Nephron (organoid): Measurements from ENCODE around the gene JARID2.

Experiments
- H3K27ac Mint-ChIP-seq, 3 experiments: 2 replicates each; pipeline ENCODE4 v1.8.0; 2020; ENCODE audit warnings: mixed read lengths in 3 of 3, mild to moderate bottlenecking in 2 of 3, moderate library complexity in 1 of 3
- H3K27me3 Mint-ChIP-seq: 2 replicates; pipeline ENCODE4 v1.8.0; 2021; ENCODE audit warnings: low read depth, mild to moderate bottlenecking, moderate library complexity, mixed read lengths
- H3K36me3 Mint-ChIP-seq: 2 replicates; pipeline ENCODE4 v1.8.0; 2020; ENCODE audit warnings: low read depth, mixed read lengths
- H3K4me1 Mint-ChIP-seq: 2 replicates; pipeline ENCODE4 v1.8.0; 2020; ENCODE audit warnings: mixed read lengths
- H3K4me3 Mint-ChIP-seq, 3 experiments: 2 replicates each; pipeline ENCODE4 v1.8.0; 2020; ENCODE audit warnings: mild to moderate bottlenecking in 3 of 3, mixed read lengths in 3 of 3, moderate library complexity in 2 of 3
- H3K9me3 Mint-ChIP-seq: 2 replicates; pipeline ENCODE4 v1.8.0; 2020; ENCODE audit warnings: mixed read lengths
- CTCF ChIP-seq, 3 experiments: fragments of 200-600 bp; sonication (generic); IDR thresholded peaks; one replicate each; pipeline ENCODE4 v1.5.0; 2021; ENCODE audit warnings: antibody characterized with exemption in 3 of 3; ENCODE audit not compliant: unreplicated experiment in 3 of 3

The JARID2 gene

GRCh38 chr6:15234068-15234758 lies 11.7 kb upstream of the JARID2 start:
- Mint-ChIP-seq H3K27me3 (peaks cover 9% of the 10 kb centered on the region), H3K4me3 (no peak overlapping the region)
- TF ChIP-seq CTCF (IDR thresholded peaks at IDR 0.05; ENCODE audit: unreplicated experiment in 3 of 3) = no peak

GRCh38 chr6:15239616-15240364 lies 6.1 kb upstream of the JARID2 start:
- peak overlapping the region in 1 of 3 experiments; percentile 13 for H3K27ac Mint-ChIP-seq
- no peaks in the 10 kb centered on the region for H3K36me3 Mint-ChIP-seq
- no peaks in the 10 kb centered on the region for H3K9me3 Mint-ChIP-seq
- peaks cover 9% of the 10 kb centered on the region for H3K4me1 Mint-ChIP-seq
- peaks cover 6% of the 10 kb centered on the region for H3K27me3 Mint-ChIP-seq
- H3K4me3 Mint-ChIP-seq = no peak overlapping the region
- TF ChIP-seq CTCF (IDR thresholded peaks at IDR 0.05; ENCODE audit: unreplicated experiment in 3 of 3) = no peak

More at GRCh38 chr6:15234068-15234758, 11.7 kb upstream of the JARID2 start:
- Mint-ChIP-seq H3K4me1 (no peaks in the 10 kb centered on the region), H3K36me3 (no peaks in the 10 kb centered on the region), H3K9me3 (no peaks in the 10 kb centered on the region), H3K27ac (no peak overlapping the region)

DNA sequence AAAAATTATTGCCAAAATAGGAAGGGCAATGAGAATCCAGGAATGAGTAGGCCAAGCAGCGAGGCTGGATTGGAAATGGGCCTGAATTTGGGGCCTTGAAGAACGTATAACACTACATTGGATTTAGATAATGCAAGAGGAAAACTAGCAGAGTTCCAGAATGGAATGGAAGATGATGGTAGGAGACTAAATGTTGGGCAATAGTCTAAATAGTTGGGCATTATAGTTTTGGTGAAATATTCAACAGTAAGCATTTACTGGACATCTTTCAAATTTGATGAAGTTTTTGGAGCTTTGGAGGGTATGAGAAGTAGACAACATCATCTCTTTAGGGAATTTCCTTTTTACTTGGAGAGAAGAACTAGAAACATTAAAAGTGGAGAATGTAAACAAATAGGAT lies 3.4 kb upstream of the JARID2 start:
- Mint-ChIP-seq H3K27ac (no peak overlapping the region), H3K36me3 (no peaks in the 10 kb centered on the region), H3K4me1 (peaks cover 9% of the 10 kb centered on the region), H3K9me3 (no peaks in the 10 kb centered on the region), H3K4me3 (peak overlapping the region; percentile 10 to 54 (median 45)), H3K27me3 (no peaks in the 10 kb centered on the region)
- no peak for TF ChIP-seq CTCF (IDR thresholded peaks at IDR 0.05; ENCODE audit: unreplicated experiment in 3 of 3)

GRCh38 chr6:15242937-15243614 lies 2.8 kb upstream of the JARID2 start:
- no peaks in the 10 kb centered on the region for H3K9me3 Mint-ChIP-seq
- H3K4me1 Mint-ChIP-seq = peaks cover 9% of the 10 kb centered on the region
- no peaks in the 10 kb centered on the region for H3K27me3 Mint-ChIP-seq
- H3K36me3 Mint-ChIP-seq = no peaks in the 10 kb centered on the region
- no peak overlapping the region for H3K27ac Mint-ChIP-seq
- H3K4me3 Mint-ChIP-seq = peak overlapping the region; percentile 53 to 89 (median 82)
- TF ChIP-seq CTCF (IDR thresholded peaks at IDR 0.05; ENCODE audit: unreplicated experiment in 3 of 3) = no peak

- Mint-ChIP-seq H3K4me1 (peaks cover 13% of the 10 kb centered on the region), H3K4me3 (peak overlapping the region; percentile 82 to 89 (median 87)), H3K9me3 (no peaks in the 10 kb centered on the region), H3K27me3 (no peaks in the 10 kb centered on the region), H3K36me3 (no peaks in the 10 kb centered on the region), H3K27ac (peak overlapping the region; percentile 80 to 95 (median 94))
- no peak for TF ChIP-seq CTCF (IDR thresholded peaks at IDR 0.05; ENCODE audit: unreplicated experiment in 3 of 3)
Measured at GRCh38 chr6:15243910-15244619, 1.8 kb upstream of the JARID2 start.
